Measurements from ENCODE around the gene FAM163B.

GRCh38 chr9:133590231-133590855 is 18.8 kb downstream of the FAM163B start:
- TF ChIP-seq, protein P1, sequence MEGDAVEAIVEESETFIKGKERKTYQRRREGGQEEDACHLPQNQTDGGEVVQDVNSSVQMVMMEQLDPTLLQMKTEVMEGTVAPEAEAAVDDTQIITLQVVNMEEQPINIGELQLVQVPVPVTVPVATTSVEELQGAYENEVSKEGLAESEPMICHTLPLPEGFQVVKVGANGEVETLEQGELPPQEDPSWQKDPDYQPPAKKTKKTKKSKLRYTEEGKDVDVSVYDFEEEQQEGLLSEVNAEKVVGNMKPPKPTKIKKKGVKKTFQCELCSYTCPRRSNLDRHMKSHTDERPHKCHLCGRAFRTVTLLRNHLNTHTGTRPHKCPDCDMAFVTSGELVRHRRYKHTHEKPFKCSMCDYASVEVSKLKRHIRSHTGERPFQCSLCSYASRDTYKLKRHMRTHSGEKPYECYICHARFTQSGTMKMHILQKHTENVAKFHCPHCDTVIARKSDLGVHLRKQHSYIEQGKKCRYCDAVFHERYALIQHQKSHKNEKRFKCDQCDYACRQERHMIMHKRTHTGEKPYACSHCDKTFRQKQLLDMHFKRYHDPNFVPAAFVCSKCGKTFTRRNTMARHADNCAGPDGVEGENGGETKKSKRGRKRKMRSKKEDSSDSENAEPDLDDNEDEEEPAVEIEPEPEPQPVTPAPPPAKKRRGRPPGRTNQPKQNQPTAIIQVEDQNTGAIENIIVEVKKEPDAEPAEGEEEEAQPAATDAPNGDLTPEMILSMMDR (tag by site-specific recombination; IDR thresholded peaks at IDR 0.05) = no peak
- TF ChIP-seq REST (tag by site-specific recombination; IDR thresholded peaks at IDR 0.05) (no peak), ZBTB21 (tag by site-specific recombination; IDR thresholded peaks at IDR 0.05) (no peak), TRIM28 (IDR thresholded peaks at IDR 0.05; ENCODE audit: borderline replicate concordance, low read length) (no peak), ZBTB20 (tag by site-specific recombination; IDR thresholded peaks at IDR 0.05) (no peak), RBAK (tag by site-specific recombination; IDR thresholded peaks at IDR 0.05) (no peak), ZNF155 (tag by site-specific recombination; IDR thresholded peaks at IDR 0.05) (no peak)
- TF ChIP-seq, protein P2, sequence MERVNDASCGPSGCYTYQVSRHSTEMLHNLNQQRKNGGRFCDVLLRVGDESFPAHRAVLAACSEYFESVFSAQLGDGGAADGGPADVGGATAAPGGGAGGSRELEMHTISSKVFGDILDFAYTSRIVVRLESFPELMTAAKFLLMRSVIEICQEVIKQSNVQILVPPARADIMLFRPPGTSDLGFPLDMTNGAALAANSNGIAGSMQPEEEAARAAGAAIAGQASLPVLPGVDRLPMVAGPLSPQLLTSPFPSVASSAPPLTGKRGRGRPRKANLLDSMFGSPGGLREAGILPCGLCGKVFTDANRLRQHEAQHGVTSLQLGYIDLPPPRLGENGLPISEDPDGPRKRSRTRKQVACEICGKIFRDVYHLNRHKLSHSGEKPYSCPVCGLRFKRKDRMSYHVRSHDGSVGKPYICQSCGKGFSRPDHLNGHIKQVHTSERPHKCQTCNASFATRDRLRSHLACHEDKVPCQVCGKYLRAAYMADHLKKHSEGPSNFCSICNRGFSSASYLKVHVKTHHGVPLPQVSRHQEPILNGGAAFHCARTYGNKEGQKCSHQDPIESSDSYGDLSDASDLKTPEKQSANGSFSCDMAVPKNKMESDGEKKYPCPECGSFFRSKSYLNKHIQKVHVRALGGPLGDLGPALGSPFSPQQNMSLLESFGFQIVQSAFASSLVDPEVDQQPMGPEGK (tag by site-specific recombination; IDR thresholded peaks at IDR 0.05) = no peak
